DOHH2 (cell line): ENCODE measurements around the gene MKRN2OS.

Experiments used
- H3F3A ChIP-seq: fragments of 200-600 bp; sonication (generic), shearing (Covaris generic); 2 replicates; pipeline ENCODE4 v1.6.0; 2016; ENCODE audit warnings: antibody characterized with exemption, mild to moderate bottlenecking; ENCODE audit not compliant: control insufficient read depth, insufficient read depth
- H3K27ac ChIP-seq: fragments of 200-600 bp; sonication (generic); 2 replicates; pipeline ENCODE4 v1.5.1; 2014; ENCODE audit warnings: low read depth, mild to moderate bottlenecking, low read length, moderate library complexity
- H3K27me3 ChIP-seq: fragments of 200-600 bp; sonication (generic); 2 replicates; pipeline ENCODE4 v1.6.1; 2014; ENCODE audit warnings: mild to moderate bottlenecking, low read length, mixed read lengths; ENCODE audit not compliant: control insufficient read depth
- H3K36me3 ChIP-seq: fragments of 200-600 bp; sonication (generic); 2 replicates; pipeline ENCODE4 v1.6.1; 2014; ENCODE audit warnings: mild to moderate bottlenecking, low read length, moderate library complexity, mixed read lengths; ENCODE audit not compliant: control insufficient read depth
- H3K4me1 ChIP-seq: fragments of 200-600 bp; sonication (generic); 2 replicates; pipeline ENCODE4 v1.6.1; 2014; ENCODE audit warnings: mild to moderate bottlenecking, low read length, mixed read lengths; ENCODE audit not compliant: control insufficient read depth
- H3K4me2 ChIP-seq: fragments of 200-600 bp; sonication (generic); 2 replicates; pipeline ENCODE4 v1.6.0; 2014; ENCODE audit warnings: mild to moderate bottlenecking, low read length, moderate library complexity
- H3K4me3 ChIP-seq: fragments of 200-600 bp; sonication (generic); 2 replicates; pipeline ENCODE4 v1.5.1; 2014; ENCODE audit warnings: mild to moderate bottlenecking, low read length, mixed read lengths
- H3K79me2 ChIP-seq: fragments of 200-600 bp; sonication (generic); 2 replicates; pipeline ENCODE4 v1.6.1; 2014; ENCODE audit warnings: mild to moderate bottlenecking, low read length, mixed read lengths; ENCODE audit not compliant: control insufficient read depth
- H3K9me2 ChIP-seq: fragments of 200-600 bp; sonication (generic); replicated peaks from 2 replicates; pipeline ENCODE4 v1.6.1; 2014; ENCODE audit warnings: mild to moderate bottlenecking, low read length, mixed read lengths; ENCODE audit not compliant: control insufficient read depth
- H3K9me3 ChIP-seq: fragments of 200-600 bp; sonication (generic); 2 replicates; pipeline ENCODE4 v1.6.1; 2014; ENCODE audit warnings: antibody characterized with exemption, low read length, mixed read lengths; ENCODE audit not compliant: control insufficient read depth, insufficient read depth
- H4K20me1 ChIP-seq: fragments of 200-600 bp; sonication (generic); 2 replicates; pipeline ENCODE4 v1.6.0; 2014; ENCODE audit warnings: low read depth, mild to moderate bottlenecking, antibody characterized with exemption, low read length, moderate library complexity; ENCODE audit not compliant: control insufficient read depth, insufficient read depth
- EZH2phosphoT487 ChIP-seq: fragments of 200-600 bp; sonication (generic); IDR thresholded peaks from 2 replicates; pipeline ENCODE4 v1.6.1; 2017; ENCODE audit warnings: borderline replicate concordance, mild to moderate bottlenecking, antibody characterized with exemption, low read length, moderate library complexity, mixed read lengths
- TF ChIP-seq, protein P1 (sequence below): fragments of 200-600 bp; sonication (generic); IDR thresholded peaks from one replicate; pipeline ENCODE4 v1.5.1; 2014; ENCODE audit warnings: antibody characterized with exemption, mild to moderate bottlenecking, low read depth, low read length; ENCODE audit not compliant: poor library complexity, severe bottlenecking

Gene MKRN2OS

DNA sequence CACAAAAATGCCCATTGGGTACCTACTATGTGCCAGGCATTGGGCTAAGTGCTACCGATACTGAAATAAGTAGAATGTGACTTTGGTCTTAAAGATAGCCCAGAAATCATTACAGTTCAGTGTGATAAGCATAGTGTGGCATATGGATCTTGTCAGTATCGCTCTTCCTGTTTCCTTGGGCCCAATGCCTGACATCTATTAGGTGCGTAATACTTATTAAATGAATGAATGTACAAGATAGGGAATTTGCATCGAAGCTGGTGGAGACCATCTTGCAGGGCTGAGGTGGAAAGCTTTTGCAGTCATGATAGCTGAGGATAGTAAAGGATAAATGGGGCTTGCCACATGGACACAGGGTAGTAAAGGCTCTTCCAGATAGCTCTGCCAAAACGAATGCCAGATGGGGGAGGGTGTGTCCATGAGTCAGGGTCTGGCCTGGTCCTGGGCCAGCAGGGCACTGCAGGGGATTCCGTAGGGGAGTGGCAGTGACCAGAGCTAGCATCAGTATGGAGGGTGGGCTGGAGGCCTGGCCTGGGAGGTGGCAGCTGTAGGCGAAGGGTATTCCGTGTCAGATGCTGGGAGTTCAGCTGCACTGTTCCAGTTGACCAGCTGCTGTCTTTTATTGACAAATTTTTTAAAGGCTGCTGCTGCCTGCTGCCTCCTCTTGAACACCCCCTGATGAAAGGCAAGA, 37.6 kb downstream of the MKRN2OS start:
- TF ChIP-seq EZH2phosphoT487: no peak
- TF ChIP-seq, protein P1, sequence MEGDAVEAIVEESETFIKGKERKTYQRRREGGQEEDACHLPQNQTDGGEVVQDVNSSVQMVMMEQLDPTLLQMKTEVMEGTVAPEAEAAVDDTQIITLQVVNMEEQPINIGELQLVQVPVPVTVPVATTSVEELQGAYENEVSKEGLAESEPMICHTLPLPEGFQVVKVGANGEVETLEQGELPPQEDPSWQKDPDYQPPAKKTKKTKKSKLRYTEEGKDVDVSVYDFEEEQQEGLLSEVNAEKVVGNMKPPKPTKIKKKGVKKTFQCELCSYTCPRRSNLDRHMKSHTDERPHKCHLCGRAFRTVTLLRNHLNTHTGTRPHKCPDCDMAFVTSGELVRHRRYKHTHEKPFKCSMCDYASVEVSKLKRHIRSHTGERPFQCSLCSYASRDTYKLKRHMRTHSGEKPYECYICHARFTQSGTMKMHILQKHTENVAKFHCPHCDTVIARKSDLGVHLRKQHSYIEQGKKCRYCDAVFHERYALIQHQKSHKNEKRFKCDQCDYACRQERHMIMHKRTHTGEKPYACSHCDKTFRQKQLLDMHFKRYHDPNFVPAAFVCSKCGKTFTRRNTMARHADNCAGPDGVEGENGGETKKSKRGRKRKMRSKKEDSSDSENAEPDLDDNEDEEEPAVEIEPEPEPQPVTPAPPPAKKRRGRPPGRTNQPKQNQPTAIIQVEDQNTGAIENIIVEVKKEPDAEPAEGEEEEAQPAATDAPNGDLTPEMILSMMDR: no peak
- no peak overlapping the region for H3K27ac ChIP-seq
- H3K36me3 ChIP-seq: peaks cover 56% of the 10 kb centered on the region
- no peaks in the 10 kb centered on the region for H3K9me3 ChIP-seq
- H4K20me1 ChIP-seq: no peaks in the 10 kb centered on the region
- no peaks in the 10 kb centered on the region for H3K27me3 ChIP-seq
- H3K4me3 ChIP-seq: no peak overlapping the region
- H3F3A ChIP-seq: no peaks in the 10 kb centered on the region
- no peaks in the 10 kb centered on the region for H3K79me2 ChIP-seq
- H3K4me2 ChIP-seq: no peak overlapping the region
- no peaks in the 10 kb centered on the region for H3K4me1 ChIP-seq
- H3K9me2 ChIP-seq: no peaks in the 10 kb centered on the region

- peaks cover 60% of the 10 kb centered on the region for H3K36me3 ChIP-seq
- H3K4me3 ChIP-seq: no peak overlapping the region
- no peaks in the 10 kb centered on the region for H4K20me1 ChIP-seq
Measured at GRCh38 chr3:12506201-12506709, 39.0 kb downstream of the MKRN2OS start.

DNA sequence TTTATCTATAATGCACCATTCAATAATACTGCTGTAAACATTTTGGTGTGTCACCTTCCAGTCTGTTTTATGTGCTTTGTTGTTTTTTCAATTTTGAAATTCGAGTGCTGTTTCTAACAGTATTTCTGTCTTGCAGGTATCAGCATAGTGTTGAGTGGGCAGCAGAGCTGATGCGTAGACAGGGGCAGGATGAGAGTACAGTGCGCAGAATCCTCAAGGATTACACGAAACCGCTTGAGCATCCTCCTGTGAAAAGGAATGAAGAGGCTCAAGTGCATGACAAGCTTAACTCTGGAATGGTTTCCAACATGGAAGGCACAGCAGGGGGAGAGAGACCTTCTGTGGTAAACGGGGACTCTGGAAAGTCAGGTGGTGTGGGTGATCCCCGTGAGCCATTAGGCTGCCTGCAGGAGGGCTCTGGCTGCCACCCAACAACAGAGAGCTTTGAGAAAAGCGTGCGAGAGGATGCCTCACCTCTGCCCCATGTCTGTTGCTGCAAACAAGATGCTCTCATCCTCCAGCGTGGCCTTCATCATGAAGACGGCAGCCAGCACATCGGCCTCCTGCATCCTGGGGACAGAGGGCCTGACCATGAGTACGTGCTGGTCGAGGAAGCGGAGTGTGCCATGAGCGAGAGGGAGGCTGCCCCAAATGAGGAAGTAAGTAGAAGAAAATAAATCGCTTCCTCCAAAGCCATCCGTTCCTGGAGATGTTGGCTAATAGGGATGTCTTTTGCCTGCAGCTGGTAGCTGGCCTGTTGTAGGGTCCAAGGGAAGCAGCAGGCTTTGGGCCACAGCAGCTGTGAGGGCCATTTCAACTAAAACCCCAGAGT, 42.0 kb downstream of the MKRN2OS start:
- Histone ChIP-seq H4K20me1 (no peaks in the 10 kb centered on the region), H3K9me3 (no peaks in the 10 kb centered on the region), H3K27ac (no peak overlapping the region), H3K4me2 (no peak overlapping the region), H3K79me2 (no peaks in the 10 kb centered on the region), H3K9me2 (no peaks in the 10 kb centered on the region), H3K4me1 (no peaks in the 10 kb centered on the region), H3K4me3 (no peak overlapping the region), H3K27me3 (no peaks in the 10 kb centered on the region), H3F3A (no peaks in the 10 kb centered on the region), H3K36me3 (peaks cover 77% of the 10 kb centered on the region)
- TF ChIP-seq EZH2phosphoT487: no peak
- TF ChIP-seq, protein P1: no peak

More at GRCh38 chr3:12506201-12506709, 39.0 kb downstream of the MKRN2OS start:
- H3F3A ChIP-seq: no peaks in the 10 kb centered on the region
- H3K9me3 ChIP-seq: no peaks in the 10 kb centered on the region
- H3K9me2 ChIP-seq: no peaks in the 10 kb centered on the region
- no peaks in the 10 kb centered on the region for H3K27me3 ChIP-seq
- H3K79me2 ChIP-seq: no peaks in the 10 kb centered on the region
- TF ChIP-seq EZH2phosphoT487: no peak
- TF ChIP-seq, protein P1: no peak
- H3K4me2 ChIP-seq: no peak overlapping the region
- H3K27ac ChIP-seq: no peak overlapping the region
- no peaks in the 10 kb centered on the region for H3K4me1 ChIP-seq
